ENCODE measurements around the gene KRTAP12-2.

KRTAP12-2 gene

DNA sequence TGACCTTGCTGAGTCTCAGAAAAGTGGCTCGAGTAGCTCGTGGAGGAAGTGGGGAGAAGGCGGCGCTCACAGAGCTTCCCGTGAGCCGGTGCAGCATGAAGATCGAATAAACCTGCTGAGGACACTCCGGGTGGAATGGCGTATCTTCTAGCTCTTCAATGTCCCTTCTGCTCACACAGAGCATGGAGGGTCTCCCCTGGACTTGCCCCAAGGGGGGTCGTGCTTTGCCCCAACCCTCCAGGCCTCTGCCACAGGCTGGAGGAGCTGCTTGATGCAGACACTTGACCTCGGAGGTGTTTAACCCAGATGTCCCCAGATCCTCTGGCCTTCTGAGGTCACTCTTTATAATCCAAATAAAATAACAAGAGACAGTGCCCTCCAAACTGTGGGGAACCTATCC, 28.0 kb upstream of the KRTAP12-2 start:
- TF ChIP-seq, protein P1, sequence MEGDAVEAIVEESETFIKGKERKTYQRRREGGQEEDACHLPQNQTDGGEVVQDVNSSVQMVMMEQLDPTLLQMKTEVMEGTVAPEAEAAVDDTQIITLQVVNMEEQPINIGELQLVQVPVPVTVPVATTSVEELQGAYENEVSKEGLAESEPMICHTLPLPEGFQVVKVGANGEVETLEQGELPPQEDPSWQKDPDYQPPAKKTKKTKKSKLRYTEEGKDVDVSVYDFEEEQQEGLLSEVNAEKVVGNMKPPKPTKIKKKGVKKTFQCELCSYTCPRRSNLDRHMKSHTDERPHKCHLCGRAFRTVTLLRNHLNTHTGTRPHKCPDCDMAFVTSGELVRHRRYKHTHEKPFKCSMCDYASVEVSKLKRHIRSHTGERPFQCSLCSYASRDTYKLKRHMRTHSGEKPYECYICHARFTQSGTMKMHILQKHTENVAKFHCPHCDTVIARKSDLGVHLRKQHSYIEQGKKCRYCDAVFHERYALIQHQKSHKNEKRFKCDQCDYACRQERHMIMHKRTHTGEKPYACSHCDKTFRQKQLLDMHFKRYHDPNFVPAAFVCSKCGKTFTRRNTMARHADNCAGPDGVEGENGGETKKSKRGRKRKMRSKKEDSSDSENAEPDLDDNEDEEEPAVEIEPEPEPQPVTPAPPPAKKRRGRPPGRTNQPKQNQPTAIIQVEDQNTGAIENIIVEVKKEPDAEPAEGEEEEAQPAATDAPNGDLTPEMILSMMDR (IDR thresholded peaks at IDR 0.05) = no peak

DNA sequence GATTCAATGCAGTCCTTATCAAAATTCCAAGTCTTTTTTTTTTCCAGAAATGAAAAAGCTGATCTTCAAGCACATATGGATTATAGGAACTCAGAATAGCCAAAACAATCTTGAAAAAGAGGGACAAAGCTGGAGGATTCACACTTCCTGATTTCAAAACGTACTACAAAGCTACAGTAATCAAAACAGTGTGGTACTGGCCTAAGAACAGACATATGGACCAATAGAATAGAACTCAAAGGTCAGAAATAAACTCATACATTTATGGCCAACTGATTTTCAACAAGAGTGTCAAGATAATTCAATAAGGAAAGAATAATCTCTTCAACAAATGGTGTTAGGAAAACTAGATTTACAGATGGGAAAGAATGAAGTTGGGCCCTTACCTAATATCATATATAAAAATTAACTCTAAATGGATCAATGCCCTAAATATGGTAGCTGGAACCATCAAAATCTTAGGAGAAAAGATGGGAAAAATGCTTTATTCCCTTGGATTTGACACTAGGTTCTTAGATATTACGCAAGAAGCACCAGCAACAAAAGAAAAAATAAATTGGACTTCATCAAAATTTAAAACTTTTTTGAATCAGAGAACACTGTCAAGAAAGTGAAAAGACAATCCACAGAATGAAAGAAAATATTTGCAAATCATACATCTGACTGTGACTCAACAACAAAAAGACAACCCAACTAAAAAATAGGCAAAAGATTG, 26.2 kb upstream of the KRTAP12-2 start:
- TF ChIP-seq, protein P1 (IDR thresholded peaks at IDR 0.05) = no peak

GRCh38 chr21:44691686-44692085, 25.0 kb upstream of the KRTAP12-2 start:
- TF ChIP-seq, protein P1 (IDR thresholded peaks at IDR 0.05) = no peak

DNA sequence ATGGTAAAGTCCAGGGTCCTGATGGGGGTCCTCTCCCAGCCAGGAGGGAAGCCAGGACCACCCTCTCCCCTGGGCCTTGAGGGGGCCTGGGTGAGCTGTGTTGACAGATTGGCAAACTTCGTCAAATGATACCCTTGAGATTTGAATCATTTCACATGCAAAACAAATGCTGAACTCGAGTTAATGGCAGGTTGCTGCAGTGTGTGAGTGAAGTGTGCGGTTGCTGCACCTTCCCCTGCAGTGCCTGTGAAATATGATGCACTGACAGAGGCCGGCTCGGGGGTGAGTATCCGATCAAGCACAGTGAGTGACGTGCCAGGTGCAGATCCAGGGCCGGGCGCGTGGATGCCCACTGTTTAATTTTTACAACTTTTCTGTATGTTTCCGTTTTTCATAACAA, 20.9 kb upstream of the KRTAP12-2 start:
- TF ChIP-seq, protein P1 (IDR thresholded peaks at IDR 0.05) = no peak

DNA sequence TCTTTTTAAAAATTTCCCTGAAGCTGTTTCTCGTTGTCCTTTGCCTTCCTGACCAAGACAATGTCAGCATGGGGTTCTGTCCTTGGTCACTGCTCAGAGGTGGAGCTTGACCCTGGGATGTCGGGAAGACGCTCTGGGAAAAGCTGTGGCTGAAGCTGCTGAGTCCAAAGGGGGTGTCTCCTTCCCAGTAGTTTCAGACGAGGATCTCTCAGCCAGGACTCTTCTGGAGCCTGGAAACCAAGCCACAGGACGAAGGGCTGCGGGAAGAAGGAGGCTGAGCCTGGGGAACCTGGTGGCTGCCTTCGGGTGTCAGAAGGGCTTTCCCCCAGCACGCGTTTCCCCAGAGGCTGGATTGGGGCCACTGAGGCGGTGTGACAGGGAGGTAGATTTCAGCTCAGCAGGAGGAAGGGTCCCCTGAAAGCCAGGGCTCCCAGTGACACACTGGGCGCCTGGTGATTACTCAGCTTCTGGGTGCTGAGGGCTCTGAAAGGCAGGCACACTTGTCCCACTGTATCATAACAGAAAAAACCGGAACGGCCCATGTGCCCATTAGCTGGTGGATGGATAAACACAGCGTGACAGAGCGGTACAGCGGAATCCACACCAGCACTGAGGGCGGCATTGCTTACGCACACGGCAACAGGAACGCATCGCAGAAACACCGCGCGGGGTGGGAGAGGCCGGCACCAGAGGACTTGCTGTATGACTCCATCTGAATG, 20.3 kb upstream of the KRTAP12-2 start:
- TF ChIP-seq, protein P1 (IDR thresholded peaks at IDR 0.05) = no peak

GRCh38 chr21:44686000-44686781, 19.5 kb upstream of the KRTAP12-2 start:
- TF ChIP-seq, protein P1 (IDR thresholded peaks at IDR 0.05) = no peak

- TF ChIP-seq, protein P1 (IDR thresholded peaks at IDR 0.05) = no peak
These were observed 17.8 kb upstream of the KRTAP12-2 start for GRCh38 chr21:44684483-44684882.

Data from LNCAP (cell line).